ENCODE data around the gene TRMU.
"Not testable (repeated sequence)": the region's sequence is repeated elsewhere in the genome, so short reads cannot be mapped to it uniquely, and the experiment has no call there.

TRMU gene

GRCh38 chr22:46387748-46388147 lies 52.2 kb downstream of the TRMU start:
- no peak for DNase-seq (ENCODE audit: low read depth)

- DNase-seq (ENCODE audit: low read depth): no peak
Observed at GRCh38 chr22:46388647-46389046, 53.1 kb downstream of the TRMU start.

DNA sequence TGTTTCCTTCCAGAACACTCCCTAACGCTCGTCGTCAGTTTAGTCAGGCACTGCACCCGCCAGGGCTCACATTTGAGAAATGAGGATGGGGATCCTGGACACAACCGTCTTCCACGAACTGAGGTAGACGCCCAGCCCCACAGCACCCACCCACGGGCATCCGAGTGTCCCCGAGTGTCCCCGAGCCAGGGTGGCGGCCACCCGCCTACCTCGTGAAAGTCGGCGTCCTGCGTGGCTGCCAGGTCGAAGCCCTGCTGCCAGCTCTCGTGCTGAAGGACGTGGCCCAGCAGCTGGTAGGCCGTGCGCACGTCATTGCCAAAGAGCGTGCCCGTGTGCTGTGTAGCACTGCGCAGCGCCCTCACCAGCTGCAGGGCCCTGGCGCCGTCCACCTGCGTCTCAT lies 53.6 kb downstream of the TRMU start:
- DNase-seq (ENCODE audit: low read depth): no peak

DNA sequence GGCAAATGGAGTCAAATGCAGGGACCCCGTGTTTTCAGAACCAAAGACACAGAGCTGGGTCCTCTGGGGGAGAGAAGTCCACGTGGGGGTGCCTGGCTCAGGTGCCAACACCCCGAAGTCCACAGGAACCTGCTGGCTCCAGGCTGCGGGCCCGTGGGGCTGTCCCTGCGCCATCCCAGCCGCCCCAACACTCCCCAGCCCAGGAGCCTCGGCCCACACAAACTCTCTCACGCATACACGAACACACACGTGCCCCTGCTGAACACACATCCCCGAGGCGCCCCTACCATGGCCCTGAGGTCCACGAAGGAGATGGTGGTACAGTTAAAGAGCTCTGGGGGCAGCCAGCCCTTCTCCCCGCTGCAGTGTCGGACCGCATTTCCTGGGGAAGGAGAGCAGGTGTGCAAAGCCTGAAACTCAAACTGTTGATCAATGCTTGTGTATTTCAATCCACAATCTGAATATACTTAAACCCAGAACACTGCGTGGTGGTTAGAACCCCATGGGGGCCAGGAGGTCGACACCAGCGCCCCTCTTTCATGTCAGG lies 54.7 kb downstream of the TRMU start:
- no peak for DNase-seq (ENCODE audit: low read depth)

DNA sequence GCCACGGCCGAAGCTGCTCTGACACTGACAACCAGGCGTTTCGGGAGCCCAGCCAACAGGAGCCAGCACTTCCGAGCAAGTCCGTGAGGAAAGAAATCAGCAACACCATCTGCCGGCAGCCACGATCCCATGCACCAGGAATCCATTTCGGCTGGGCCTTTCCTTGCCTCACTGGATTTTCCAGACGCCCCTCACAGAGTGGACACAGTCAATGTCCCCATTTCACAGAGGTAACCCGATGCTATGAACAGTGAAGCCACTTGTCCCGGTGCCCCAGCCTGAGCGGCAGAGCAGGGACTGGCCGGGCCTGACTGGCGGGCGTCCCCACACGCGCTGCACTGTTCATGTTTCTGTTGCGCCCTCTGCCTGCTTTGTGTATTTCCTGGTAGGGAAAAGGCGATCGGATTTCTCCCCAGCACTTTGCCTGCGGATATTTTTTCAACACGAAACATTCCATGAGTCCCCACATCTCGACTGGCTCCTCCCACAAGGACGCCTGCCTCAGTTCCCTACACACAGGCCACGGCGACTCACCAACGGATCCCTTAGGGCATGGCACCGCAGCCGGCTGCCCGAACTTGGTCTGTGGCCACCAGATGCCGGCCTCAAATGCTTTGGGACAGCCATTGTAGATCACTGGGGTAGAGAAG lies 55.3 kb downstream of the TRMU start:
- no peak for DNase-seq (ENCODE audit: low read depth)

GRCh38 chr22:46391486-46392136 lies 56.1 kb downstream of the TRMU start:
- no peak for DNase-seq (ENCODE audit: low read depth)

DNA sequence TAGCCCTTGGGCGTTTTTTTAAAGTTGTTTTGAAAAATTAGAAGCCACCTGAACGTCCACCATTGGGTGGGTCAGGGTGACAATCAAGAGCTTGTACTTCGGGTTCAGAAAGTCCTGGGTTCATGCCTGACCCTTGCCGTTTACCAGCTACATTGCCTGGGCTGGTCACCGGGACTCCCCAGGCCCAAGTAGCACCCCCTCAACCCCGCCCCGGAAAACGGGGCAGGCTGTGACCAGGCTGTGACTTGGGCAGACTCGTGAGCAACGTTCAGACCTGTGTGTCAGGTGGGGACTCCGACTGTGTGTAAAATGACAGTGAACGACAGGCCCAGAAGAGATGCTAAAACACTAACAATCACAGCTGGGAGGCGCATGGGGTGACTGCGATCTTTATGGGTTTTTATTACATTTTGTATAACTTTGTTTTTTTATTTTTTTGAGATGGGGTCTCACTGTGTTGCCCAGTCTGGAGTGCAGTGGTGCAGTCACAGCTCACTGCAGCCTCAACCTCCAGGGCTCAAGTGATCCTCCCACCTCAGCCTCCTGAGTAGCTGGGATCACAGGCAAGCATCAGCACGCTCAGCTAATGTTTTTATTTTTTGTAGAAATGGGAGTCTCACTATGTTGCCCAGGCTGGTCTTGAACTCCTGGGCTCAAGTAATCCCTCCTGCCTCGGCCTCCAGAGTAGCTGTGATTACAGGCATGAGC lies 56.8 kb downstream of the TRMU start:
- DNase-seq (ENCODE audit: low read depth): no peak

DNA sequence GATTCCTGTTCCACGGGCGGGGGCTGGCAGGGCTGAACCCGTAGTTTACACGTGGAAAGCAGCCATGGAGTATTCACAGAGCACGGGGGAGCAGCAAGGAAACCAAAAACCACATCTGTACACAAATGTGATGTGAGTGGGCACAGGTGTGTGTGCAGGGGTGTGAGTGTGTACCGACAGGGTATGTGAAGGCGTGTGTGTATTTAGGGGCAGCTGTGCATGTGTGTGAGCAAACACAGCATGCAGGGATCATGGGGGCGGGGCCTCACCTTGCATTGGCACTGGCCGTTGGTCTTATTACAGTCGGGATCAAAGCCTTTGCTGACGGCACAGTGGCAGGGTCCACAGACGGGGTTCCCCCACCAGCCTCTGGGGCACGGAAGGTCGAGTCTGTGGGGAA lies 58.4 kb downstream of the TRMU start:
- DNase-seq (ENCODE audit: low read depth): no peak

GRCh38 chr22:46394622-46395021 lies 59.1 kb downstream of the TRMU start:
- no peak for DNase-seq (ENCODE audit: low read depth)

- no peak for DNase-seq (ENCODE audit: low read depth)
Observed at GRCh38 chr22:46395145-46395544, 59.6 kb downstream of the TRMU start.

DNA sequence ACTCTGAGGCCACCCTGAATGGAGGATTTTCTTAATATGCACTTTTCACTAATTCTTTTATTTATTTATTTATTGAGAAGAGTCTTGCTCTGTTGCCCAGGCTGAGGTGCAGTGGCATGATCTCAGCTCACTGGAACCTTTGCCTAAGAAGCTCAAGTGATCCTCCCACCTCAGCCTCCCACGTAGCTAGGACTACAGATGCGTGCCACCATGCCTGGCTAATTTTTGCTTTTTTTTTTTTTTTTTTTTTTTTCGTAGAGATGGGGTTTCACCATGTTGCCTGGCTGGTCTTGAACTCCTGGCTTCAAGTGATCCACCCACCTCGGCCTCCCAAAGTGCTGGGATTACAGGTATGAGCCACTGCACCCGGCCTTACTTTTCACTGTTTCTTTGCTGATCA lies 61.5 kb downstream of the TRMU start:
- DNase-seq (ENCODE audit: low read depth): not testable (repeated sequence)

GRCh38 chr22:46397514-46397913 lies 62.0 kb downstream of the TRMU start:
- DNase-seq (ENCODE audit: low read depth): no peak

DNA sequence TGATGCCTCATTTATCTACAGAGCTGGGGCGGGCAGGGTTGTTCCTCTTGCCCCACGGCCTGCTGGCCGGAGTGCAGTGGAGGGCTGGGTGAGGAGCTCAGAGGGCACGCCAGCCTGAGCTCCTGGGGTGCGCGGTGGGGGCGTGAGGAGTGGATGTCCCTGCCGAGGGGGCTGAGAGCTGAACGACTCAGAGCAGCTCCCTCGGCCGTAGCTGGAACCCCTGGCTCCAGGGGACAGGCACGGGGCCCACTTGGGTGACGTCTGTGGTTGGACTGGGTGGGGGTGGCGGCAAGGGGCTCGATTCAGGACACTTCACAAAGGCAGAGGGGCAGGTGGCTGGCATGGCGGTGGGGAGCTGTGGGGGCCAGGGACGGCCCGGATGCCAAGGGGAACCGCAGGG lies 62.4 kb downstream of the TRMU start:
- no peak for DNase-seq (ENCODE audit: low read depth)

DNA sequence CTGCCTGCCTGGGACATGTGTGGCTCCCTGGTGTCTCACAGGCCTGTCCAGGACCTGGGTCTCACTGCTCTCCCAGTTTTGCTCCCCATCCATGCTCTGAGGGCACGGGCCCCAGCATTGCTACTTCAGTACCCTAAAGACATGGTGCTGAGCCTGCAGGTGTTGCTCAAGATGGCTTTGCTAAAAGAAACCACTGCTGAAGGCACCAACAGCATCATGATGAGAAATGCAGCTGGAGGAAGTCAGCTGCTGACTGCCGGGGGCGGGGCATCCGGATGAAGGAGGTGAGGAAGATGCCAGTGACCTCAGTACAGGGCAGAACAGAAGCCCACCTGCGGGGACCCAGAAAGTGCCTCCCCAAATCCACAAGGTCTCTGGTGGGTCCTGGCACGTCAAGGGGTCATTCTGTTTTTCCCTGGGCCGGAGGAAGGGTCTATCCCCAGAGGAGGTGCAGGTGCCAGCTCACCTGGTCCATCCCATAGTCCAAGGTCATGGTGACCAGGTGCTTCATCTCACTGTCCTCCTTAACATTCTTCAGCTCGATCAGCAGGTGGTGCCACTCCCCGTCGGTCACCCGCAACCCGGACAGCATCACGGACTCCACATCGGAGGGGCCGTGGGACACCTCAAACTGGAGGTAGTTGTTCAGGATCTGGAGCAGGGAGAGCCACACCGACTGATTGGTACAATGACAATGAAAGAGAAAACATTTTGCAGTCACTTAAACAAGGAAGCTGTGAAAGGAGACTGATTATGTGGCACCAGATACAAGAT lies 63.9 kb downstream of the TRMU start:
- no peak for DNase-seq (ENCODE audit: low read depth)

DNA sequence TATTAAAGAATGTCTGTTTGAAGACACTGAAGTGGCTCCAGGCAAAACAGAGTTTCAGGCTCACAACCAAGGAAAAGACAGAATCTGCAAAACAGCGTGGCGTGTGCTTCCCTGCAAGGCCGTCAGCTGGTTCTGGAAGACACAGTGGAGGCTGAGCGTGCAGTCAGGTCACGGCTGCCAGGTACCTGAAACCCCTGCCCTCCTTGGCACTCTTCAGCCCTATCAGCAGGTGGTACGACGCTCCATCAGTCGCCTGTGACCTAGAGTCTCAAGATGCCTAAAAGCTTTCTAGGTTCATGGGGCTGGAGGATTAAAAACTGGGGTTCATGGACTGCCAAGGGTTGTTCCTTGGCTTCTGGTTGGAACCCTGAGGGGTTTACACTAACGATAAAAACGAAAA lies 65.9 kb downstream of the TRMU start:
- DNase-seq (ENCODE audit: low read depth): no peak

- no peak for DNase-seq (ENCODE audit: low read depth)
Observed at GRCh38 chr22:46402505-46402904, 67.0 kb downstream of the TRMU start.

- DNase-seq (ENCODE audit: low read depth): not testable (repeated sequence)
Observed at GRCh38 chr22:46403880-46404279, 68.4 kb downstream of the TRMU start.

GRCh38 chr22:46405901-46406300 lies 70.4 kb downstream of the TRMU start:
- no peak for DNase-seq (ENCODE audit: low read depth)

GRCh38 chr22:46406349-46406748 lies 70.8 kb downstream of the TRMU start:
- no peak for DNase-seq (ENCODE audit: low read depth)

DNA sequence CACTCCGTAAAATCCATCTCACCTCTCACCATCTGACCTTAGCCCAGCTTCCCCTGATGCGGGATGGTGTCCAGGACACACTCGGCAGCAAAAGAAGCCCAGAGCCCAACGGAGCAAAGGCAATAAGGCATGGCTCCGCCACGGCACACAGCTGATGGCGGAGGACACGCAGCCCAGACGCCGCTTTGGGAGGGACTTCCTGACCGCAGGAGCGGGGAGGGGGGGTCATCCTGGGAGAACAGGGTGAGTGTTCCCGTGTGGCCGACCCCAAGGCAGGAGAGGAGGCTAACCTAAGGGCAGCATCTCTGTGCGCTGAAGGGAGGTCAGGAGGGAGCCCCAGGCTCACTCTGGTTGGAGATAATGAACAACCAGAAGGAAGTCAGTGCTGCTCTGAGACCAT lies 71.3 kb downstream of the TRMU start:
- DNase-seq (ENCODE audit: low read depth): no peak

Measured in T follicular helper cell (primary cell).